ENCODE results near the gene ANO6. TPM values are rescaled to one million over a fixed set of nuclear protein-coding genes. Genes with fewer than 3 reads are reported as not detected.

ANO6 gene
- polyA plus RNA-seq, 1 donor (not counting 4 experiments of a cell fraction or from before 2014, with no cell fraction given): 64.3 TPM

DNA sequence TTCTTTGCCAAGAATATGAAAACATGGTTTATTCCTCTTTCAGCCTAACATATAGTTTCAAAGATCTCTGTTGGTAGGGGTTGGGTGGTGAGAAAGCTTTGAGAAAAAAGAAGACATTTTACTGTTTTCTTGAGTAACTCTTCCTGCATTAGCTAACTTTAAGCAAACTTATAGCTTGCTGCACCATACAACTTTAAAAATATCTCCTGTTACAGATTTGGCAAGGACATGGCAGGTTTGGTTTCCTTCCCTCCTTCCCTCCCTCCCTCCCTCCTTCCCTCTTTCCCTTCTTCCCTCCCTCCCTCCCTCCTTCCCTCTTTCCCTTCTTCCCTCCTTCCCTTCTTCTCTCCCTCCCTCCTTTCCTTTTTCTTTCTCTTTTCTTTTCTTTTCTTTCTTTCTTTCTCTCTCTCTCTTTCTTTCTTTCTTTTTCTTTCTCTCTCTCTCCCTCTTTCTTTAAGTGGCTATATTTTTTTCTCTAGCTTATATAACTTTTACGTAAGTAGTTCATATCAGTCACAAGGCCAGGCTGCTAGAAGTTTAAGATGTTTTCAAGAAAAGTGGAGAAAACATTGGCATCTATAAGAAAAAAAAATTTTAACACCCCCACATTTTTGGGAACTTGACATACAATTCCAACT is 26.0 kb upstream of the ANO6 start:
- no peaks in the 10 kb centered on the region for H3K27me3 ChIP-seq (ENCODE audit: control insufficient read depth, extremely low read depth, insufficient read depth, low read length)
- H3K4me3 ChIP-seq (ENCODE audit: control insufficient read depth in 2 of 3, extremely low read depth in 1 of 3, insufficient read depth in 2 of 3, low read depth in 1 of 3, low read length in 3 of 3): no peak overlapping the region
- no peaks in the 10 kb centered on the region for H4K20me1 ChIP-seq (ENCODE audit: control insufficient read depth, extremely low read depth, insufficient read depth, low read length)
- H3K27ac ChIP-seq (ENCODE audit: control insufficient read depth, insufficient read depth, low read length): no peak overlapping the region
- H3K9me3 ChIP-seq (ENCODE audit: control insufficient read depth, low read depth, low read length): no peaks in the 10 kb centered on the region
- no peak for TF ChIP-seq EZH2 (IDR thresholded peaks at IDR 0.05; ENCODE audit: low read length)
- TF ChIP-seq, protein P1, sequence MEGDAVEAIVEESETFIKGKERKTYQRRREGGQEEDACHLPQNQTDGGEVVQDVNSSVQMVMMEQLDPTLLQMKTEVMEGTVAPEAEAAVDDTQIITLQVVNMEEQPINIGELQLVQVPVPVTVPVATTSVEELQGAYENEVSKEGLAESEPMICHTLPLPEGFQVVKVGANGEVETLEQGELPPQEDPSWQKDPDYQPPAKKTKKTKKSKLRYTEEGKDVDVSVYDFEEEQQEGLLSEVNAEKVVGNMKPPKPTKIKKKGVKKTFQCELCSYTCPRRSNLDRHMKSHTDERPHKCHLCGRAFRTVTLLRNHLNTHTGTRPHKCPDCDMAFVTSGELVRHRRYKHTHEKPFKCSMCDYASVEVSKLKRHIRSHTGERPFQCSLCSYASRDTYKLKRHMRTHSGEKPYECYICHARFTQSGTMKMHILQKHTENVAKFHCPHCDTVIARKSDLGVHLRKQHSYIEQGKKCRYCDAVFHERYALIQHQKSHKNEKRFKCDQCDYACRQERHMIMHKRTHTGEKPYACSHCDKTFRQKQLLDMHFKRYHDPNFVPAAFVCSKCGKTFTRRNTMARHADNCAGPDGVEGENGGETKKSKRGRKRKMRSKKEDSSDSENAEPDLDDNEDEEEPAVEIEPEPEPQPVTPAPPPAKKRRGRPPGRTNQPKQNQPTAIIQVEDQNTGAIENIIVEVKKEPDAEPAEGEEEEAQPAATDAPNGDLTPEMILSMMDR (optimal IDR thresholded peaks at IDR 0.05 in 1 of 3, IDR thresholded peaks at IDR 0.05 in 1 of 3, conservative IDR thresholded peaks at IDR 0.05 in 1 of 3; ENCODE audit: extremely low read depth in 1 of 3, insufficient read depth in 2 of 3, low read length in 3 of 3): no peak
- H3K79me2 ChIP-seq (ENCODE audit: control insufficient read depth, insufficient read depth, low read length): no peaks in the 10 kb centered on the region
- peaks cover 0 to 3% of the 10 kb centered on the region in 2 experiments for H3K36me3 ChIP-seq (ENCODE audit: control insufficient read depth in 2 of 2, extremely low read depth in 1 of 2, insufficient read depth in 2 of 2, low read length in 2 of 2)
- dilution Hi-C loops (cut with MboI; ENCODE audit: extremely low pct_ligation_motif_present, low sequenced_read_pairs): no loop called here
- H3K4me1 ChIP-seq (ENCODE audit: control insufficient read depth, extremely low read depth, insufficient read depth, low read length): peaks cover 11% of the 10 kb centered on the region
- H3K4me2 ChIP-seq (ENCODE audit: control insufficient read depth, extremely low read depth, insufficient read depth, low read depth, low read length): no peak overlapping the region
- no peaks in the 10 kb centered on the region for H3K9me1 ChIP-seq (ENCODE audit: control insufficient read depth, extremely low read depth, insufficient read depth, low read length)
- H2AFZ ChIP-seq (ENCODE audit: control insufficient read depth, low read length): no peak overlapping the region
- FAIRE-seq (no peak), DNase-seq (ENCODE audit: low read depth, low spot score) (no peak)
- no peak overlapping the region for H3K9ac ChIP-seq (ENCODE audit: control insufficient read depth, extremely low read depth, insufficient read depth, low read length)

DNA sequence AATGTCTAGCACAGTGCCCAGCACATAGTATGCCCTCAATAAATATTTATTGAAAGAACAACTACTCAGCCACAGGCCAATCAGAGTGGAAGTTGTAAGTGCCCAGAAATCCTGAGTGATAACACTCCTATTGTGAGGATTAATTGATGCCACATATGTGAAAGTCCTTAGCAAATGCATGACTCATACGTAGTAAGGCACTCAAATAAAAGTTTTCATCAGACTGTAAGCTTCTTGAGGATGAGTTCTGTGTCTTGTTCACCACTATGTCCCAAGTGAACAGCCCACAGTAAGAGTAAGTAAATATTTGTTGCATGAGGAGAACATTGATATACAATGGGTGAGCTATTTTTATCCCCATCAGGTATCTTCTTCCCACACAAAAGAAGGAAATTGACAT is 24.7 kb upstream of the ANO6 start:
- dilution Hi-C loops (cut with MboI; ENCODE audit: extremely low pct_ligation_motif_present, low sequenced_read_pairs): no loop called here
- H3K79me2 ChIP-seq (ENCODE audit: control insufficient read depth, insufficient read depth, low read length): no peaks in the 10 kb centered on the region
- no peaks in the 10 kb centered on the region for H3K27me3 ChIP-seq (ENCODE audit: control insufficient read depth, extremely low read depth, insufficient read depth, low read length)
- no peak for DNase-seq (ENCODE audit: low read depth, low spot score)
- no peak overlapping the region for H3K4me3 ChIP-seq (ENCODE audit: control insufficient read depth in 2 of 3, extremely low read depth in 1 of 3, insufficient read depth in 2 of 3, low read depth in 1 of 3, low read length in 3 of 3)
- H2AFZ ChIP-seq (ENCODE audit: control insufficient read depth, low read length): no peak overlapping the region
- H3K4me1 ChIP-seq (ENCODE audit: control insufficient read depth, extremely low read depth, insufficient read depth, low read length): peaks cover 11% of the 10 kb centered on the region
- no peaks in the 10 kb centered on the region for H3K9me1 ChIP-seq (ENCODE audit: control insufficient read depth, extremely low read depth, insufficient read depth, low read length)
- no peaks in the 10 kb centered on the region for H3K9me3 ChIP-seq (ENCODE audit: control insufficient read depth, low read depth, low read length)
- no peak for FAIRE-seq
- peaks cover 0 to 3% of the 10 kb centered on the region in 2 experiments for H3K36me3 ChIP-seq (ENCODE audit: control insufficient read depth in 2 of 2, extremely low read depth in 1 of 2, insufficient read depth in 2 of 2, low read length in 2 of 2)
- H3K27ac ChIP-seq (ENCODE audit: control insufficient read depth, insufficient read depth, low read length): no peak overlapping the region
- H3K4me2 ChIP-seq (ENCODE audit: control insufficient read depth, extremely low read depth, insufficient read depth, low read depth, low read length): no peak overlapping the region
- no peak overlapping the region for H3K9ac ChIP-seq (ENCODE audit: control insufficient read depth, extremely low read depth, insufficient read depth, low read length)
- H4K20me1 ChIP-seq (ENCODE audit: control insufficient read depth, extremely low read depth, insufficient read depth, low read length): no peaks in the 10 kb centered on the region
- TF ChIP-seq, protein P1 (optimal IDR thresholded peaks at IDR 0.05 in 1 of 3, IDR thresholded peaks at IDR 0.05 in 1 of 3, conservative IDR thresholded peaks at IDR 0.05 in 1 of 3; ENCODE audit: extremely low read depth in 1 of 3, insufficient read depth in 2 of 3, low read length in 3 of 3): no peak
- no peak for TF ChIP-seq EZH2 (IDR thresholded peaks at IDR 0.05; ENCODE audit: low read length)

Measured in keratinocyte (primary cell).